K562 (cell line): ENCODE data around the gene SMOC2. TPM values are rescaled to one million over a fixed set of nuclear protein-coding genes. Genes with fewer than 3 reads are reported as not detected.

Experiments used
- ATAC-seq: fragments of 200-7000 bp; cut with Tn5 transposase; 3 replicates; pipeline ENCODE4 v1.9.1; 2020; ENCODE audit warnings: moderate library complexity
- BruUV-seq: library from RNA; stranded (reverse); fragments of 400-500 nt; replicated peaks from 2 replicates; lab custom pipeline; 2021; lab: Mats Ljungman, UMichigan
- CTCF ChIA-PET: fragments of 300-600 bp; formaldehyde crosslinking; extraction: SDS; loops from one replicate; lab custom pipeline; 2021; ENCODE audit warnings: low intra/inter-chr PET ratio; lab: Yijun Ruan, JAX
- POLR2A ChIA-PET: fragments of 300-600, 350-650 bp; sonication (Branson Sonifier 250); formaldehyde crosslinking; extraction: SDS; loops from one replicate; lab custom pipeline; 2021; ENCODE audit warnings: antibody characterized with exemption, inconsistent platforms; lab: Yijun Ruan, JAX
- DNase-seq, 4 experiments: peaks; one replicate each; pipeline versions ENCODE4 v3.0.0 to v3.0.0-alpha.2; 2011 to 2018; ENCODE audit warnings: low spot score in 3 of 4, mixed read lengths in 3 of 4; ENCODE audit errors: extremely low read depth in 1 of 4
- FAIRE-seq: peaks from 2 replicates; lab custom pipeline; 2011; peaks lifted over from hg19 to GRCh38; lab: Jason Lieb, UNC
- H2AFZ ChIP-seq: 2 replicates; pipeline ENCODE4 v1.6.0; 2011; ENCODE audit warnings: low read depth, low read length, control low read depth, inconsistent platforms
- H3K27ac ChIP-seq: fragments of 200-600 bp; 3 replicates; pipeline ENCODE4 v1.8.0; 2011; ENCODE audit warnings: low read depth, mild to moderate bottlenecking, control low read depth, inconsistent platforms, low read length, moderate library complexity, mixed read lengths; ENCODE audit errors: extremely low read depth
- H3K27me3 ChIP-seq, 2 experiments: fragments of 300-600 bp in 1 of 2; 2 replicates in 1 of 2; 3 replicates in 1 of 2; pipeline versions ENCODE4 v1.6.0 to v1.8.0; 2011; ENCODE audit warnings: inconsistent platforms in 2 of 2, low read length in 2 of 2, mild to moderate bottlenecking in 1 of 2, mixed read lengths in 1 of 2, moderate library complexity in 1 of 2; ENCODE audit not compliant: control insufficient read depth in 2 of 2, insufficient read depth in 2 of 2
- H3K36me3 ChIP-seq: fragments of 300-600 bp; 3 replicates; pipeline ENCODE4 v1.8.0; 2011; ENCODE audit warnings: mild to moderate bottlenecking, low read length, inconsistent platforms; ENCODE audit not compliant: control insufficient read depth, insufficient read depth
- H3K4me1 ChIP-seq, 2 experiments: fragments of 200-600 bp in 1 of 2; replicated peaks in 1 of 2; 2 replicates in 1 of 2; 3 replicates in 1 of 2; pipeline versions ENCODE4 v1.5.1 to v1.8.0; 2011; ENCODE audit warnings: inconsistent platforms in 2 of 2, low read length in 2 of 2, mild to moderate bottlenecking in 1 of 2, mixed read lengths in 1 of 2, moderate library complexity in 1 of 2; ENCODE audit not compliant: control insufficient read depth in 2 of 2, insufficient read depth in 2 of 2
- H3K4me2 ChIP-seq: 2 replicates; pipeline ENCODE4 v1.6.1; 2011; ENCODE audit warnings: low read length, control low read depth, inconsistent platforms, mixed read lengths; ENCODE audit not compliant: insufficient read depth
- H3K4me3 ChIP-seq: fragments of 200-600 bp; sonication (generic), shearing (Covaris generic); 2 replicates; pipeline ENCODE4 v1.5.1; 2016; ENCODE audit warnings: control low read depth, inconsistent platforms
- H3K79me2 ChIP-seq: fragments of 200-600 bp; 3 replicates; pipeline ENCODE4 v1.8.0; 2011; ENCODE audit warnings: low read length, inconsistent platforms; ENCODE audit not compliant: control insufficient read depth, insufficient read depth
- H3K9ac ChIP-seq, 2 experiments: 2 replicates each; pipeline versions ENCODE4 v1.6.0 to v1.6.1; 2011; ENCODE audit warnings: low read depth in 2 of 2, low read length in 2 of 2, control low read depth in 1 of 2, inconsistent platforms in 1 of 2, mild to moderate bottlenecking in 1 of 2, mixed read lengths in 1 of 2; ENCODE audit not compliant: insufficient read depth in 1 of 2
- H3K9me1 ChIP-seq: one replicate; pipeline ENCODE4 v1.6.0; 2011; ENCODE audit warnings: inconsistent platforms, mild to moderate bottlenecking, low read length, moderate library complexity; ENCODE audit not compliant: control insufficient read depth, insufficient read depth
- H3K9me3 ChIP-seq: replicated peaks from 2 replicates; pipeline ENCODE4 v1.5.1; 2011; ENCODE audit warnings: low read depth, low read length, inconsistent platforms; ENCODE audit not compliant: control insufficient read depth, insufficient read depth
- H4K20me1 ChIP-seq: replicated peaks from 2 replicates; pipeline ENCODE4 v1.6.1; 2011; ENCODE audit warnings: low read length, inconsistent platforms, mixed read lengths; ENCODE audit not compliant: control insufficient read depth, insufficient read depth
- EP400 ChIP-seq: fragments of 450-650 bp; IDR thresholded peaks from 2 replicates; pipeline ENCODE4 v1.6.1; 2017; ENCODE audit warnings: antibody characterized with exemption, mild to moderate bottlenecking, moderate library complexity
- POLR2B ChIP-seq: fragments of 450-650 bp; IDR thresholded peaks from 2 replicates; pipeline ENCODE4 v1.6.1; 2018; ENCODE audit warnings: low read depth; ENCODE audit not compliant: partially characterized antibody
- SETDB1 ChIP-seq: IDR thresholded peaks from one replicate; pipeline ENCODE4 v1.6.1; 2012; ENCODE audit warnings: low read length, control low read depth, inconsistent platforms
- ZBTB7A ChIP-seq: IDR thresholded peaks from 2 replicates; pipeline ENCODE4 v1.6.1; 2011; ENCODE audit warnings: low read depth, mild to moderate bottlenecking, low read length, moderate library complexity, borderline replicate concordance; ENCODE audit not compliant: control insufficient read depth
- WGBS: fragments of 100-300 bp; shearing (Covaris generic); methylation state at CpG from one replicate; pipeline ENCODE4 v1.1.6; 2016; ENCODE audit warnings: low coverage, mixed read lengths; ENCODE audit not compliant: insufficient coverage; ENCODE audit errors: missing lambda C conversion rate; 5-methylcytosine and 5-hydroxymethylcytosine counted together
- in situ Hi-C: fragments of 300-500 bp; cut with MboI; formaldehyde crosslinking; loops from 4 replicates; pipeline ENCODE4 v1.15.0; 2018; ENCODE audit warnings: inconsistent platforms, mixed read lengths
- intact Hi-C: fragments of 100-400 bp; cut with micrococcal nuclease; formaldehyde crosslinking; loops from 2 replicates; pipeline ENCODE4 v1.14.2; 2022
- polyA plus RNA-seq, 8 experiments: library from polyadenylated mRNA; depleted of rRNA in 4 of 8; stranded (reverse) in 5 of 8; unstranded in 3 of 8; fragments of >200 nt; fragmentation: Nextera tagmentation in 2 of 8; fragmentation: Illumina TruSeq in 1 of 8; extraction: Ambion mirVana in 2 of 8; extraction: Trizol in 1 of 8; gene quantifications; 2 replicates each; pipeline versions ENCODE4 v1.2.1 to v1.2.3, GENCODE V29; 2011 to 2014; ENCODE audit warnings: inconsistent platforms in 1 of 8, missing spikeins in 1 of 8
- total RNA-seq, 7 experiments: library from RNA; depleted of rRNA in 6 of 7; stranded (reverse); fragments of >200 nt in 6 of 7; fragmentation: Illumina TruSeq in 2 of 7; extraction: Trizol in 2 of 7; gene quantifications; 2 replicates each; pipeline versions ENCODE4 v1.2.1 to v1.2.3, GENCODE V29; 2011 to 2021; ENCODE audit warnings: low replicate concordance in 1 of 7
- TF ChIP-seq, protein P1 (sequence below): fragments of 450-650 bp; IDR thresholded peaks from 2 replicates; pipeline ENCODE4 v1.6.1; 2017; ENCODE audit warnings: antibody characterized with exemption
- TF ChIP-seq, protein P2 (sequence below): sonication (generic); formaldehyde crosslinking; IDR thresholded peaks from 2 replicates; pipeline ENCODE4 v1.8.0; 2022; ENCODE audit warnings: mild to moderate bottlenecking, missing genetic modification reagents

SMOC2 gene
- total and polyA plus RNA-seq, 9 of the 15 experiments (the other 6 are each of a cell fraction or from before 2014, with no cell fraction given), result 0.45 to 2.3 (median 1.1) TPM

DNA sequence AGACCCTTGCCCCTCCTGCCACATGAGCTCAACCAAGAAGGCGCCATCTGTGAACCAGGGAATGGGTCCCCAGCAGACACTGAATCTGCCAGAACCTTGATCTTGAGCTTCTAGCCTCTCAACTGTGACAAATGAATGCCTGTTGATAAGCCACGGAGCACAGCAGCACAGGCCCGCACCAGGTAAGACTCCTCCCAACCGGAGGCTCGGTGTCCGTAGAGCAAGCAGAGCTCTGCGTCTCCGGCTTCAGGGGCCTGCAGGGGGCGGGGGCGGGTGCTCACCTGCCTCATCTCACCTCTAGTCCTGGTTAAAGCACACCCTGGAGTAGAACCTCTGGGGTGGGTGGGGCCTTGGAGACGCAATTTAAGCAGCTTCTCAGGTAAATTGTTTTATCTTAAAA, 122.7 kb downstream of the SMOC2 start:
- H3K79me2 ChIP-seq, result no peaks in the 10 kb centered on the region
- H3K27me3 ChIP-seq, result peaks cover 0 to 9% of the 10 kb centered on the region in 2 experiments; a peak in 3 of 5 replicates
- H3K9me1 ChIP-seq, result no peaks in the 10 kb centered on the region
- H2AFZ ChIP-seq, result no peak overlapping the region
- H3K4me2 ChIP-seq, result no peak overlapping the region
- DNase-seq, result no peak
- no peak overlapping the region for H3K4me3 ChIP-seq
- 36% methylated on average over 11 of the region's 11 CpGs for WGBS
- H3K9me3 ChIP-seq, result 0 out of 2 replicates have a peak, but pooled peaks cover under 1% of the 10 kb centered on the region
- H3K9ac ChIP-seq, result no peak overlapping the region
- no peak for TF ChIP-seq POLR2B
- TF ChIP-seq, protein P1, sequence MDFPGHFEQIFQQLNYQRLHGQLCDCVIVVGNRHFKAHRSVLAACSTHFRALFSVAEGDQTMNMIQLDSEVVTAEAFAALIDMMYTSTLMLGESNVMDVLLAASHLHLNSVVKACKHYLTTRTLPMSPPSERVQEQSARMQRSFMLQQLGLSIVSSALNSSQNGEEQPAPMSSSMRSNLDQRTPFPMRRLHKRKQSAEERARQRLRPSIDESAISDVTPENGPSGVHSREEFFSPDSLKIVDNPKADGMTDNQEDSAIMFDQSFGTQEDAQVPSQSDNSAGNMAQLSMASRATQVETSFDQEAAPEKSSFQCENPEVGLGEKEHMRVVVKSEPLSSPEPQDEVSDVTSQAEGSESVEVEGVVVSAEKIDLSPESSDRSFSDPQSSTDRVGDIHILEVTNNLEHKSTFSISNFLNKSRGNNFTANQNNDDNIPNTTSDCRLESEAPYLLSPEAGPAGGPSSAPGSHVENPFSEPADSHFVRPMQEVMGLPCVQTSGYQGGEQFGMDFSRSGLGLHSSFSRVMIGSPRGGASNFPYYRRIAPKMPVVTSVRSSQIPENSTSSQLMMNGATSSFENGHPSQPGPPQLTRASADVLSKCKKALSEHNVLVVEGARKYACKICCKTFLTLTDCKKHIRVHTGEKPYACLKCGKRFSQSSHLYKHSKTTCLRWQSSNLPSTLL, result no peak
- TF ChIP-seq ZBTB7A, result no peak
- no peak for TF ChIP-seq EP400
- TF ChIP-seq SETDB1, result no peak
- TF ChIP-seq, protein P2, sequence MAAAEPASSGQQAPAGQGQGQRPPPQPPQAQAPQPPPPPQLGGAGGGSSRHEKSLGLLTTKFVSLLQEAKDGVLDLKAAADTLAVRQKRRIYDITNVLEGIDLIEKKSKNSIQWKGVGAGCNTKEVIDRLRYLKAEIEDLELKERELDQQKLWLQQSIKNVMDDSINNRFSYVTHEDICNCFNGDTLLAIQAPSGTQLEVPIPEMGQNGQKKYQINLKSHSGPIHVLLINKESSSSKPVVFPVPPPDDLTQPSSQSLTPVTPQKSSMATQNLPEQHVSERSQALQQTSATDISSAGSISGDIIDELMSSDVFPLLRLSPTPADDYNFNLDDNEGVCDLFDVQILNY (CRISPR knock-in tag), result no peak
- H3K27ac ChIP-seq, result no peak overlapping the region
- ATAC-seq, result no peak
- CTCF ChIA-PET, result no interaction called here
- in situ Hi-C loops, result no loop called here
- no TSS peak for BruUV-seq
- FAIRE-seq, result no peak
- no peaks in the 10 kb centered on the region; the same call in 1 of the 2 replicates for H4K20me1 ChIP-seq
- no peaks in the 10 kb centered on the region for H3K4me1 ChIP-seq
- no peaks in the 10 kb centered on the region for H3K36me3 ChIP-seq
- POLR2A ChIA-PET, result no interaction called here
- intact Hi-C loops, result no loop called here
